GM21529 (cell line): ENCODE data around the gene MAMDC4.

Experiments used
- ATAC-seq: cut with Tn5 transposase; IDR thresholded peaks from one replicate; pipeline ENCODE4 v1.9.1; 2021; ENCODE audit not compliant: unreplicated experiment

The MAMDC4 gene

GRCh38 chr9:136849038-136849959 is 2.8 kb upstream of the MAMDC4 start, which contains the start of gene PHPT1:
Gene PHPT1, plus strand, starts transcription at chr9:136849409. Its CDS starts 22 bp downstream, at chr9:136849431.
- peak; percentile 79 for ATAC-seq

- no peak for ATAC-seq
Measured at GRCh38 chr9:136849960-136850865, 1.9 kb upstream of the MAMDC4 start.

GRCh38 chr9:136850866-136851775 is 1.0 kb upstream of the MAMDC4 start:
- ATAC-seq: no peak

GRCh38 chr9:136852664-136853595 is 784 bp downstream of the MAMDC4 start:
- ATAC-seq: no peak

- no peak for ATAC-seq
Measured at GRCh38 chr9:136853596-136854112, 1.5 kb downstream of the MAMDC4 start.

GRCh38 chr9:136854113-136854841 is 2.1 kb downstream of the MAMDC4 start:
- no peak for ATAC-seq

GRCh38 chr9:136854842-136855460 is 2.8 kb downstream of the MAMDC4 start:
- no peak for ATAC-seq

GRCh38 chr9:136855461-136856078 is 3.4 kb downstream of the MAMDC4 start:
- ATAC-seq: no peak

- no peak for ATAC-seq
Measured at GRCh38 chr9:136856079-136856476, 3.9 kb downstream of the MAMDC4 start.

- ATAC-seq: no peak
Measured at GRCh38 chr9:136856541-136857141, 4.5 kb downstream of the MAMDC4 start.

GRCh38 chr9:136857166-136857565 is 5.0 kb downstream of the MAMDC4 start:
- no peak for ATAC-seq

GRCh38 chr9:136857581-136858412 is 5.7 kb downstream of the MAMDC4 start:
- ATAC-seq: no peak

- ATAC-seq: no peak
Measured at GRCh38 chr9:136858452-136858843, 6.3 kb downstream of the MAMDC4 start.

- ATAC-seq: no peak
Measured at GRCh38 chr9:136858844-136859757, 7.0 kb downstream of the MAMDC4 start.

GRCh38 chr9:136860529-136860928 is 8.4 kb downstream of the MAMDC4 start:
- no peak for ATAC-seq
